Measurements from ENCODE around the gene HS3ST4. TPM values are rescaled to one million over a fixed set of nuclear protein-coding genes. Genes with fewer than 3 reads are reported as not detected.

Gene HS3ST4
- total RNA-seq, 1 donor from 2014 or later, result 2.1 TPM

DNA sequence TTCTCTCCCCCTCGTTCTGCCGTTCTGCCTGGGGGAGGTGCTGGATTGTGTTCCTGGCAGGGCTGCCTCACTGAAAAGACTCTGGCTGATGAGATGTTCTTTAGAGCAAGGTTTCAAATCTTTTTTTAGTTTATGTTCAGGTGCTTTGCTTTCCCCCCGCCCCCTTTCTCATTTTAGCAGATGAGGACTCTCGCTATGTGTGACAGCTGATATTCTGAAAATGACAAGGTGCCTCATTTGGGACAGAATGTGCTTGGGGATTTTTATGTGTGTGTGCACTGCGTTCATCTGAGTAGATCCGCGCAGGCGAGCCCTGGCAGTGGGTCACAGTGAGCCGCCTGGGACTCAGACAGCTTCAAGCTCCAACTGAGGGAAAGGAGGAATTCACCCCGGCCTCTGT, 205.9 kb downstream of the HS3ST4 start:
- no peak for ATAC-seq

DNA sequence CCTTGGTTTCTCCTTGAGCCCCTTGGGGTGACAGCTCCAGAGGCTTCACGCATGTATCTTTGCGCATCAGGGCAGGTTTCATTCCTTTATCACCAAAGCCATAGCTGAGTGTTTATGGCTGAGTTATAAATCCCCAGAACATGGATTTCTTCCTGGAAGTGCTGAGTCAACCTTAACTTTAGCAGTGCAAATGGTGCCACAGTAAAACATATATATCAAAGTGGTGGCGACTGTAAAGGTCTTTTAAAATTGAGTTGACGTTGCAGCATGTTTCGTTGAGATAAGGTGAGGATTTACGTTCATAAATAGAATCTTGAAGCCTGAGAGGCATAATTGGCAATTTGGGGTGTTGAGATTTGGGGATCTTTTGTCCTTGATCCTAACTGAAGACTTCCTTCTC, 214.1 kb downstream of the HS3ST4 start:
- ATAC-seq, result no peak

DNA sequence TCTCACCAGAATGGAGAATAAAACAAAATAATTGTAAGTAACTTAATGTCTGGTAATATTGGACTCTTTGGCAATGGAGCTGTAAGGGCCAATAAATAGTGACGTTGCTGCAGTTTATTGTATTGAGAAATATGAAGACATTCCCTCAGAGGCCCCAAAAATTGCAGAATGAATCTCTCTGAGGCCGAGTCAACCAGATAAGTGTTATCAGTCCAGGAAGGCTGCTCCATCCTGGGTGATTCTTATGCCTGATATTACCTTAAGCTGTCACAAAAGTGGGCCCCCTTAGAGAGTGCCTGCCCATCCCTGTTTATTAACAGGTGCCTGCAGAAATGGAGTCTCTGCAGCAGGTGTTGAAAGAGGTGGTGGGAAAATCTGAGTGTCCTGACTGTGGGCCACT, 219.2 kb downstream of the HS3ST4 start:
- ATAC-seq, result no peak

DNA sequence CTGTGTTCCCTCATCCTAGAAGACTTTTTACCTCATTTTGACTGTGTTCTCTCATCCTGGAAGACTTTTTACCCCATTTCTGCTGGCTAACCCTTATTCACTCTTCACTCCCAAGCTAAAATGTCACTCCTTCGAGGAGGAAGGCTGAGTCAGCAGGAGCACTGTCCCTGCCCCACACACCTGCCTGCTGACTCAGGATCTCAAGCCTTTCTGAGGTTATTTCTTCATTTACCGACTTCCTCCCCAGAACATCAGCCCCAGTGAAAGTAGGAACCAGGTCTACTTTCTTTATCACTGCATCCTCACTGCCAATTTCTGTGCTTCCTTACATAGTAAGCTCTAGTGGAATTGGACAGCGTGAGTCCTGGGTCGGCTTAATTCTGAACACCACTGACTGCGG, 220.6 kb downstream of the HS3ST4 start:
- ATAC-seq, result no peak

DNA sequence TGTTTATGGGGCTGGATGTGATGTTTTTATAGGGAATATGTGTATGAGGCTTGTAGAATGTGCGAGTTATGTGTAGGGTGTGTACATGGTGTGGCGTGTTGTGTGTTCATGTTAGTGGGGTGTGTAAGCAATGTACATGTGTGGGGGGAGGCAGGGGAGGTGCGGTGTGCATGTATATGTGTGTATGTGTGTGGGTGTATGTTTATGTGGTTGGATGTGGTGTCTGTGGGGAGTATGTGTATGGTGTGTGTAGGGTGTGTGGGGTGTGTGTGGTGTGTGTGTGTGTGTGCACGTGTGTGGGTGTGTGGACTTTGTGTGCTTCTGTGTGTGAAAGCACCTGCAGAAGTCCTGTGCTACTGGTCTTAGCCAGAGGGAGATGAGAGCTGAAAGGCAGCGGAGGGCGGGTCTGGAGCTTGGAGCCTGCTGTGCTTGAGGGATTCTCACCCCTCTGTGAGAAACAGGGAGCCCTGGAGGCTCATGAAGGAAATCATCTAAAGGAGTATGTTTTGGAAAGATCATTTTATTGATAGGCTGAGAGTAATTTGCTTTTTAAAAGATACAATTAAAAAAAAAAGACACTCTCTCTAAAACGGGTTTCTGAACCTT, 222.7 kb downstream of the HS3ST4 start:
- no peak for ATAC-seq

DNA sequence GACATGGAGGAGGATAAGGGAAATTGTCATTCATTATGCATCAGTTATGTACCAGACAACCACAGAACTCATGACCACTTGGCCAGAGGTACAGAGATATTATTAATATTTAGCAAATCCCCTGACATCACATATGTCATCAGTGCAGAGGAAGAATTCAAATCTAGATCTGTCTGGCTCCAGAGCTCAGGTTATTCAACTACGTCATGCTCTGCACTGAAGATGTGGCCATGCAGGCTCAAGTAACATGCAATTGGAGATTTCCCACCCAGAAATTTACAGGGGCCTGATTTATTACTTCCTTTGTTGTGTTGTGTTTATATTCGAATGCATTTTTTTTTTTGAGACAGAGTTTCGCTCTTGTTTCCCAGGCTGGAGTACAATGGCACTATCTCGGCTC, 224.3 kb downstream of the HS3ST4 start:
- no peak for ATAC-seq

DNA sequence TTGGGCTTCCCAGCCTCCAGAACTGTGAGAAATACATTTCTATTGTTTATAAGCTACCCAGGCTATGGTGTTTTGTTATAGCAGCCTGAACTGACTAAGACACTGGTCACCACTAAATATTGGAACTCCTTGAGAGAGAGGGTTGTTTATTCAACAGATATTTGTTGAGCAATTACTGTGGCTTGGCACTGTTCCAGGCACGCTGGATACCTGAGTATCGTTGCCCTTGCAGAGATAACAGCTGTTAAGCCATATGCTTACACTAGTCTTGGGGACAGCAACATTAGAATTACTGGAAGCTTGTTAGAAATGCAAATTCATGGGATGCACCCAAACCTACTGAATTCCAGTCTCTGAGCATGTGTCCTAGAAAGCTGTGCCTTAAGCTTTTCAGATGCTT, 230.7 kb downstream of the HS3ST4 start:
- ATAC-seq, result no peak

DNA sequence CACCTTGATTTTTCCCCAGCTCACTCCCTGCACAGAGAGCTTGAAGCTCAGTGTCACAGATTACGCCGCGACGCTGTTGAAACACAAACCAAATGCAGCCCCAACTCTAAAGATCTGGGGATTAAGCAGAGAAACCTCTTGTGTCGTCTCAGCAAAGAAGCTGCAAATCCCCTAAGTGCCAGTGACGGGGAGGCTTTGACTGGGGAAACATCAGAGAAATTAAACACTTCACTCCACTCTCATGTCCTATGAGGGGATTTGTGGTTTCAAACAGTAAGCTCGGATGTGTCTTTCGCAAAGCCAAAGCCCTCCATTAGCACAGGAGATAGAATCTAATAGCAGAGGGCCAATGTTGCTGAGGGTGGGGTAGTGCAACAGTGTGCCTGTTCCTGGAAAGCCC, 233.7 kb downstream of the HS3ST4 start:
- ATAC-seq, result no peak

DNA sequence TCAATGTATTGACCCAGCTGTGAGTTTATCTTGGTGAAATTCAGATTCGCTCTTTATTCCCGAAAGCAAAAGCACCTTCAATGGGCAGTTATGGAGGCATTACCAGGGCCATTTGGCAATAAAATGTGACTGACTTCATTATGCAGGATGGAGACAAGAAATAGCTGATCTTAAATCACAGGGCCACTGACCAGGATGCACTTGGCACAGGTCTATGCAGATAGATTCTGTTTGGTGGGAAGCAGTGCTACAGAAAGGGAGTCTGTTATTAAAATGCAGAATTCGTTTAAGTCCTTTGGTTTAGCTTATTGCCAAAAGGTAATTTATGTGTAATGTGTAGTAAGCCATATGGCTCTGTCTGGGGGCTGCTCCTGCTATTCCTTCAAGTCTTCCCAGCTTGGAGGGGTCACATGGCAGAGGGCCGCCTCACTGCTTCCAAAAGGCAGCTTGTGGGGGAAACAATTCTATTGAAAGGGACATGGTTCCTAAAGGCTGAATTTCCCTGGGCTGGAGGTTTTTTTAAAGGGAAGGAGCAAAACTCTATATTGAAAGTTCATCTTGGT, 239.8 kb downstream of the HS3ST4 start:
- no peak for ATAC-seq

DNA sequence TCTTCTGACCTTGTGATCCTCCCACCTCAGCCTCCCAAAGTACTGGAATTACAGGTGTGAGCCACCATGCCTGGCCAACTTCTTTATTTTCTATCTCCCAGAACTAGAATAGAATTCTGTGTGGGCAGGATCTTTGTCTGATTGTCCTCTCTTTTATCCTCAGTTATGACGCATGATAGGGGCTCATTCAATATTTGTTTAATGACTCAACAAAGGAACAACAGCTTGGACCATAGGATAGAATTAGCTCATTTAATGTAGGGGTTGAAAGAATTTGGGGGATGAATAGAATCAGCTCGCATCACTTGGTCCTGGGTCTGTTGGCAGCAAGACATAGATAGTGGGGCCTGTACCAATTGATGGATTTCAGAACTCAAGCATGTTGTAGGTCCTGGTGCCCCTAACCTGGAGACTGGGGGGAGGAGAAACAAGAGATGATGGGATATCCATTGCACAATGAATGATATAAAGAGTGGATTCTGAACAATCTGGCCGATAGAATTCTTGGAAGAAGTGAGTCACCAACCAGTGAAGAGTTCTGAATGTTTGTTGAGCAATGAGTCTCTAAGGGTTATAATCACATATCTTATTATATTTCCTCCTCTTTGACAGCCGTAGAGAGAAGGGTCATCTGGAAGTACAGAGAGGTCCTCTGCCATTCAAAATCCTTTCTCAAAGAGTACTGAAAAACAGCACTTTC, 250.2 kb downstream of the HS3ST4 start:
- ATAC-seq, result no peak

DNA sequence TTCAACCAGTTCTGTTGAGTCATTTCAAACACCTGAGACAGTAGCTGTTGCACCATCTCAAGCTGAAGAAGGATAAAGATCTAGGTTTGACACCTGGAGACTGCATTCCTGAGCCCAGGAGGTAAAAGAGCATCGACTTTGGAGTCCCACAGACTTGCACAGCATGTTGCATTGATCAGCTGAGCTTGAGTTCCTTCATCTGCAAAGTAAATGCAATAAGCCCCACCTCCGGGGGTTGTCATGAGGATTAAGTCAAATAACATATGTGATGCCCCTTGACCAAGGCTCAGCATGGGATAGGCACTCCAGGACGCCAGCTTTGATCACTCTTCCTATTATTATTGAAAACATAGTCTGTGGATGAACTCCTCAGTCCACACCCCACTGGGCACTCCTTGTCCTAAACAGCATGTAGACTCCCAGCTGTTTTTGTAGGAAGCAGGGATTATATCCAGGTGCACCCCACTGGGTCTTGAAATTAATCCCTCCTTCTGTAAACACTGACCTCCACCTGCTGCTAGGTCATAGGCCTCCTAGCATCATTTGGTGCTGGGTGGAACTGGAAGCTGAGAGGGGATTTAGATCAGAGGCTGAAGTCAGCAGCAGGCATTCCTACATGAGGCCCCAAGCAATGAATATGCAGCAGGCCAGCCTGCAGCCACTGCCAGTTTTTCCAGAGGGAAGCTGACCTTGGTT, 259.0 kb downstream of the HS3ST4 start:
- ATAC-seq, result no peak

DNA sequence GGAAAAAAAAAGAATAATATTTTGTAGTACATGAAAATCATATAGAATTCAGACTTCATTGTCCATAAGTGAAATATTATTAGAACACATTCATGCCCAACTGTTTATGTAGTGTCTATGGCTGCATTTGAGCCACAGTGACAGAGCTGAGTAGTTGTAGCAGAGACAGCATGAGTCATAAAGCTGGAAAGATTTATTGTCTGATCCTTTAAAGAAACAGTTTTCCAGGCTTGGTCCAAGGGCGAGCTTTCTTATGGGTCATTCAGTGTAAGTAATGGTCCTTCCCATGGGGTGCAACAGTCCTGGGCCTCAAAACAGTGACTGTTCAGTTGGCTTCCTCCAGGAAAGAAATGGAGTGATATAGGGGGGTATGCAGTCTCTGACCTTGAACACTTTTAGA, 260.2 kb downstream of the HS3ST4 start:
- ATAC-seq, result no peak

DNA sequence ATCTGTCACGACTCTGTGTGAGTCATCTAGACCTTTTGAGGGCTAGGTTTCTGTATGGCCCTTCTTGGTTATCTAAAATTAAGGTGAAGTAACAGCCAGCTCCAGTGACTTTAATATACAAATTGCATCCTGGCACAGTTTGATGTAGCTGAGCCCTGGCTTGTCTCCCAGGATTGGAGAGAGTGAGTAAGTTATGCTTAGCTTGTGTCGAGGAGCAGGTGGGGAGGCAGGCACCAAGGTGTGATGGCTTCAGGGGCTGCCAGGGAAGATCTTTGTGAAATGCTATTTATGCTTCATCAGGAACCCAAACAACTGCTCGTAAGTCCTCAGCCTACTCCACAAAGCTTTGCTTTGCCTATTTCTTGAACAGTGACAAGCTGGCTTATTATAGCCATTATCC, 261.2 kb downstream of the HS3ST4 start:
- ATAC-seq, result no peak

DNA sequence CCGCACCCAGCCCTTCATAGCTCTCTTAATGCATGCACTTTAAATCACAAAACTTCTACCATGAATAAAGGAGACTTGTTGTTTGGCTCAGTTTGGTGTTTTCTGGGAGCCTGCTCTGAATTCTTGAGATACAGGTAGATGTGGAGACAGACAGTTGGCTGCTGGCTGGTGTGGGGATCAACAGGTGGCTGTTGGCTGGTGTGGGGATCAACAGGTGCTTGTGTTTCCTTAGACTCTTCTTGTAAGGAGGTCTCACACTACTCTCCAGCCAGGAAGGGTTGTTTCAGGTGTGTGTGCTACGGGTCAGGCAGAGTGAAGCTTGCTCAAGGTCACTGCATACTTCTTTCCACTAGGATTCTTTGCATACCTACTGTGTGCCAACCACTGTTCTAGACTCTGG, 265.9 kb downstream of the HS3ST4 start:
- no peak for ATAC-seq

DNA sequence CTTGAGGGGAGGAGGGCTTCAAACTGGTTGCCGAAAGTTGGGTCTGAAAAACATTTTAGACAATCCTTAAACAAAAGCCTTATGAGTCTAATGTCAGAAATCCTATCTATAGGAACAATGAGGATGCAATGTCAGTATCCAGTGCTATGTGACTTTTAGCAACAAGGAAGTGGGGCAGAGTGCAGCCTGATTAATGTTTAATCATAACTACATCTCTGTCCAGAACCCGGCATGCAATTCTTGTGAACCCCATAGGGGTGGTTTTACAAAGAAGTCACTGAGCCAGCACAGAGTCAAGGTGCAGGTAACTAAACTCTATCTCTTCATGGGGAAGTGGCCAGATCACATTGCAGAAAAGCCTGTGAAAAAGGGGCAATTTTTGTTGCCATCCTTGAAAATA, 267.5 kb downstream of the HS3ST4 start:
- no peak for ATAC-seq

DNA sequence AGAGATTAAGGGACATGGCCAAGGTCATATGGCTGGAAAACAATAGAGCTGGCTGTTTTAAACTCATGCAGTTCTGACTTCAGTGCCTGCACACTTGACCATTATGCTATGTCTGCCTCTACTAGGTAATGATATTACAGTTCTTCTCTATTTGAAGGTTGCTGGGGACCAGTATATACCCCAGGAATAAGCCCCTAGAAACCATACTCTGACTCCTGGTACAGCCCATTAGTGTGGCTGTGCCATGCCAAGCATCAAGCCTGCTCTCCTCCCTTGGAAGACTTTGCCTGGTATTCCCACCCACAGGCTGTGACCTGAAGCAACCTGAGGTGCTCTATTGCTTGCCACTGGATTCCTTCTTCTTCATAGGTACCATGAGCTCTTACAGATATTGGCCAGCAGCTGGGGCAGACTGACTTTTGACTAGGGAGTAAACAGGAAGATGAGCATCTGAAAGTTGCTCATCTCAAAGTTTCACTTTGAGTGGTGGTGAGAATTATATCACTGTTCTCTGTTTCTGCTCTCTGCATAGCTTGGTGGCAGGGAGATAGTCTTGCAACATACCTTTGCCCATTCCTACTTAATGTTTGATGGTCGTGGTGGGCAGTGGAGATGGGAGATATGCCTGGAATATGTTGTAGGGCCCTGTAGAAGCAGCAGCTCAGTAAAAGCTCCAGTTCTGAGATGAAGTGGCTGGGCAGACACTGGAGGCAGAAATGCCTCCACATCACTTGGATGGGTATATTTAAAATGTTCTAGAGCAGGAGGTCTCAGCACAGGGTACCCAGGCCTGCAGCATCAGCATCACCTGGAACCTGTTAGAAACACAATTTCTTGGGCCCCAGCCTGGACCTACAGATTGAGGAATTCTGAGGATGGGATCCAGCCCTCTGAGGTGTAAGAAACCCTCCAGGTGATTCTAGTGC, 274.7 kb downstream of the HS3ST4 start:
- ATAC-seq, result no peak

DNA sequence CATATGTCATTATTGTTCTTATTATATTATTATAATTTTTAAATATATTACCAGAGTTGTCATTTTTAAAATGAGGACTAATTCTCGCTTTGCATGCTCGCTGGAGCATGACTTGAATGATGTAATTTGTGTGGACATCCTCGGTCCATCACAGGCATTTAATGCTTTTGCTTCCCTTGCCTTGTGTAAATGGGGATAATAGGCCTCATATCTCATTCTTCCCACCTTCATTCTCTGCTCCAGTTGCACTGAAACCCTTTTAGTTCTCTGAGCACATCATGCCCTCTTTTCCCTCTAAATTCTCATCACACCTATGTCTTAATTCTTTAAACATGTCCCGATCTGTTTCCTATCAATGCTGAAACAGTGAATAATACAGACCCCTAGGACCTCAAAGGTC, 285.4 kb downstream of the HS3ST4 start:
- ATAC-seq, result no peak

DNA sequence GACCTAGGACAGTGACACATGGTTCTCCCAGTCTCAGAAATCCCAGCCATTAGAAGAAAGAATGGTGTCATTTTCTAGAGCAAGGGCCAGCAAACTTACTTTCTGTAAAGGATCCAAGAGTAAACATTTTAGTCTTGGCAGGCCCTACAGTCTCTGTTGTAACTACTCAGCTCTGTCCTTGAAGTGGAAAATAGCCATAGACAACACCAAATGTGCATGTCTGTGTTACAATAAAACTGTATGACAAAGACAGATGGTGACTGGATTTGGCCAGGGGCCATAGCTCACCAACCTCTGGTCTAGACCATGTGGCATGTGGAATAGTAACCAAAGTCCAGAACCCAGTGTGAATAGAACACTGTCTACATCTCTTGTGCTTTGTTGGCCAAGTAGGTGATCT, 286.5 kb downstream of the HS3ST4 start:
- no peak for ATAC-seq

DNA sequence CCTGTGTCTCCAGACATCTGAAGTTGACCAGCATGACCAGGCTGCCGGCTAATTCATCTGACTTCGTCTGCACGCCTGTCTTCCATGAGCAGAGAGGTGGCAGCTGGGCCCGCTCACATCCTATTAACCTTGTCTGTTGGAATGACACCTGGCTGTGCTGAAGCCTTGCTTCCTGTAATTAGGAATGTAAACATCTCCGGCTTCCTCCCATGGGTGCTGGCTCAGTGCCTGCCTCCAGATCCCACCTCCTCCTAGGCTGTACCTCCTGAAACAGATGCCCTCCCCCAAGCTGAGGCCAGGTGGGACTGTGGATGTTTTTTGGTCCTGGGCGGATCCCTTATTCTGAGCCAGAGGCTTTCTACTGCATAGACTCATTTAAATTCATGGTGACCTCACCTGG, 296.3 kb downstream of the HS3ST4 start:
- ATAC-seq, result no peak

DNA sequence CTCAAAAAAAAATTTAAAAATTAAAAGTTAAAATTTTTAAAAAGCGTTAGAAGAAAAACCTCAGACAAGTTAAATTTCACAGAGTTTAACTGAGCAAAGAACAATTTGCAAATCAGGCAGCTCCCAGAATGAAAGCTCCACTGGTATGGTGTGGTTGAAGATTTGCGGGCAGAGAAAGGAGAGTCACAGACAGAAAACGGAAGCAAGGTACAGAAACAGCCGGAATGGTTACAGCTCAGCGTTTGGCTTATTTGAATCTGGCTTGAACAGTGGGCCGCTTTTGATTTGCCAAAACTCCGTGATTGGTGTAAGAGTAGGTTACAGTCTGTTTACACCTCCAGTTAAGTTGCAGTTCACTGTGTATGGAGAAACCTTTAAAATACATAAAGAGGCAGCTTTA, 297.1 kb downstream of the HS3ST4 start:
- ATAC-seq, result no peak

DNA sequence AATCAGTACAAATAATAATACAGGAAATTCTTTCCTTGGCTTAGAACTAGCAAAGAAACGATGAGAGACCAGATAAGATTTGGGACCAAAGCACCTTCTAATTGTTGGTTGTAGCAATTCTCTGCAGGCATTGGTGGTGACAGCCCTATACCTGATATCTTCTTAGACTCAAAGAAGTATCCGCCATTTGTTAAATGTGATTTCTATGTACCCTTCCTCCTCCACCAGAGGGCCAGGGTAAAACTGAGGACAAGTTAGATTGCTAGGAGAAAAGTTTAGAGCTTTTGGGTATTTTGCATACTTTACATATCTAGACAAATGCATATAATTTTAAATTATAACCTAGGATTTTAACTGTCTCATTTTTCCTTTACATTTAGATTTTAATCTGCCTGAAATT, 304.3 kb downstream of the HS3ST4 start:
- ATAC-seq, result no peak

DNA sequence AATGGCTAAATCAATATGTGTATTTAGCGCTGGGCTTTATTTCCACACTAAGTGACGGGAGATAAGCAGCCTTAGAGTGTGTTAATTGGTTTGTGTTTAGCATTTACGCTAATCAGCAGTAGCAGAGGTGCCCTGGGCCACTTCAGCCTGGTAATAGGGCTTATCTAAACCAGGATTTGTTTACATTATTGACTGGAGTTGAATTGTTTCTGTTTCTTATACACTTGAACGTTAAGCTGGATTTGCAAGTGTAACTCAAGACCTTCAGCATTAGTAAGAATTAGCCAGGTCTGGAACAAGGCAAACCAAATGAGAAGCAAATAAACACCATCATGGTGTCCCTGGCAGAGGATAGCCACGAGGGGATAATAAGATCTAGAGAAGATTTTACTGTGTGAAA, 313.6 kb downstream of the HS3ST4 start:
- ATAC-seq, result no peak

DNA sequence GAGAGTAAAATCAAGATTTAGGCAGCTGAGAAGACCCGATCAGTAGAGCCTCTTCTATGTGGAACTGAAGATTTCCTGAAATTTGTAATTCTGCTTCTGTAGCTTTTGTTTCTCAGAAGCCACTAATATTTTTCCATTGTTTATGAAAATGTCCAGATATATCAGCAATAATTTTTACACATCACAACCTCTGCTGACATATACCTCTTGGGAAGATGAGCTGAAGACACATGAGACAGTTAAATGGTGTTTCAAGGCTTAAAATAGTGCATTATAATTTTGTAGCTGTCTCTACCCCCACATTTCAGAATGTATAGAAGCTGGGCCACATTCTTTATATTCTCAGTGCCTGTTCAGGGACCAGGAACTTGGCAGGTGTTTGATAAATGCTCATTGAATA, 320.6 kb downstream of the HS3ST4 start:
- ATAC-seq, result no peak
